Right kidney (tissue), 1 donor: ENCODE measurements around the gene GGT1.
A peak's percentile ranks its signal among the peaks of the same experiment; 100 is the strongest.
"Not testable (repeated sequence)": the region's sequence is repeated elsewhere in the genome, so short reads cannot be mapped to it uniquely, and the experiment has no call there.

Source experiments
- DNase-seq: peaks from one replicate; pipeline ENCODE4 v3.0.0-alpha.2; 2016

GGT1 gene

DNA sequence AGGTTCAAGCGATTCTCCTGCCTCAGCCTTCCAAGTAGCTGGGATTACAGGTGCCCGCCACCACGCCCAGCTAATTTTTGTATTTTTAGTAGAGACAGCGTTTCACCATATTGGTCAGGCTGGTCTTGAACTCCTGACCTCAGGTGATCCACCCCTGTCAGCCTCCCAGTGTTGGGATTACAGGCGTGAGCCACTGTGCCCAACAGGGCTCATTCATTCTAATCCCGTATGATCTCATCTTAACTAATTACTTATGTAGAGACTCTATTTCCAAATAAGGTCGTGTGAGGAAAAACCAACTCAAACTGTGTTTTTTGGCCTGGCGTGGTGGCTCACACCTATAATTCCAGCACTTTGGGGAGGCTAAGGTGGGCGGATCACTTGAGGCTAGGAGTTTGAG is 5.9 kb upstream of the GGT1 start:
- not testable (repeated sequence) for DNase-seq

- DNase-seq = no peak
Measured at GRCh38 chr22:24599514-24599913, 3.5 kb upstream of the GGT1 start.

DNA sequence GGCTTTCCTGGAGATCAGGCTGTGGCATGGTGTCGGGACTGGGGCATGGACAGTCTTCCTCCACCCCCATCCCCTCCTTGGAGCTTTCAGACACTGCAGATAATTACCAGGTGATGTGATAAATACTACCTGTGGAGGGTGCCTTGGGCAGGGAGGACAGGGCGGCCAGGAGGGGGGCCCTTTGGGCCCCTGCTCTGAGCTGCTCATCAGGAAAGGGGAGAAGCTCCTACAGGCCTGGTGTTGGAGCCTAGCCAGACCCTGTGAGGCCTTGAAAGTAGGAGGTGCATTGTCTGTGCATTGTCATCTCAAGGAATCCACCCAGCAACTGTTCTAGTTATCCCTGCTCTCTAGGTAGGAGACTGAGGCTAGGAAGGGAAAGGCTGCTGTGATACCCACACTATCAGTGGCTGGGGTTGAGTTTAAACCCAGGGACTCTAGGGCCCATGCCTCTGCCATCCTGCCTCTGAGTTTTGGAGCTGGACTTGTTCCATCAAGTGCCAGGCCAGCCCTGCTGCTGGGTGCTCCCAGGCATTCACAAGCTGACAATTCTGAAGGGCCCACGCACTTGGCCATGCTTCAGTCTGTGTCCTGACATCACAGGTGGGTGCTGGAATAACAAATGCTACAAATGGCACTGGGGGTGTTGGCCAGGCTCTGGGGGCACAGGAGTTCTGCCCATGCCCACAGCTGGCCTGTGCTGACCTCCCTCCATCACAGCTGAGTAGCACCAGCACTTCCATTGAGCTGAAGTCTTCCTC is 2.9 kb upstream of the GGT1 start:
- not testable (repeated sequence) for DNase-seq

DNA sequence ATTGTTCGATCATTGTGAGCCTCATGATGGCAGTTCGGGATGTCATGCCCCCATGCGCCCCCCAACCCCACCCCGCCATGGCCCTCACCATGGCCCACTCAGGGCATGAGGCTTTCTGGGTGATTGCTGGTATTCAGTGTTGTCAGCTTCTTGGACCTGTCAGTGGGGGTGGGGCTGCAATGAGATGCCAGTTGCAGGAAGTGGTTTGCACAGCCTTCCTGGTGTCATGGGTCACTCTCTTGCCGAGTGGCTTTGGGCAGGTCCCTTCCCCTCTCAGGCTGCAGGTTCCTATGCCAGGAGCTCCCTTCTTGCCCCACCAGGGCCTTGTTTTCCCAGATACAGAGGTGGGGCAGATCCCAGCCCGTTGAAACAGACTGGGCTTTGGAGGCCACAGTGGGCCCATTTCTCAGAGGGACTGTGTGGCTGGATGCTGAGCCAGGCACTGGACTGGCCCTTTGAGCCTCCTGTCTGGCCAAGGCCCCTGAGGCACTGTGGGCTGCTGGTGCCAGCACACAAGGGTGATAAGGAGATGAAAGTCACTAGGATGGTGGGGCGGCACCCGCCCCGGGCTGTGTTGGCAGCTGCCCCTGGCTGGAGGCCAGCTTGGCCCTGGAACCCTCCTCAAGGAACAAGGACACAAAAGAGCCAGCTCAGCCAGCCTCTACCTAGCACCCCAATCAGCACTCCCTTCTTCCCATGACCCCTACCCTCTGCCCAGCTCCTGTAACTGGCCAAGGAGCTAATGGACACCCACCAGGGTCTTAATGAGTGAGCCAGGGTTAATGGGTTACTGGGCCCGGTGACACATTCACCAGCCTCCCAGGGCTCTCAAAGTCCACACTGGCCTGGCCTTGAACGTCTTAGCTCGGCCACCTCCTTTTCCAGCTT is 1.5 kb upstream of the GGT1 start:
- no peak for DNase-seq

DNA sequence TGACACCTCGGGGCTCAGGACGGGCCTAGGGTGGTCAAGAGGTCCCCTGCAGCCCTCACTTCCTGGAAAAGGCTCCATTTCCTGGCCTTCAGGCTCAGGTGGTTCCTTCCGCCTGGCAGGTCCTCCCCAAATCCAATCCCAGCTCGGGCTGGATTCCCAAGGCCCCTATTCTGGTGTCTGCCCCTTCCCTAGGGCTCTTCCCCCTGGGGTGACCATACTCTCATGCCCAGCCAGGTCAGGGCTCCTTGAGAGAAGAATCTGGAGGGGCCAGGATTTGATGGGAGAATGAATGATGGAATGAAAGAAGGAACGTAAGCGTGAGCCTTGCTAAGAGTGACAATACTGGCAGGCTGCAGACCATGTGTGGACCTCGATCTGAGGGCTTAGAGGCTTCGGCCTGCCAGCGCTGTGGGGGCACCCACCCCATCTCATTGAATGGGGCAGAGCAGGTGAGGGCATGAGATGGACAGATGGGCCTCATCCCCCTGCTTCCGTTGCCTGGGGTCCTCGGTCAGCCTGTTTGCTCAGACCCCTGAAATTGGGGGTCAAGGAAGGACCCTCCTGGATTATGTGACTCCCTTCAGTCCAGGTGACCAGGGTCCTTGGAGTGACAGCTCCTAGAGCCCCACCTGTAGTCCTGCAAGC is 766 bp upstream of the GGT1 start:
- not testable (repeated sequence) for DNase-seq

DNA sequence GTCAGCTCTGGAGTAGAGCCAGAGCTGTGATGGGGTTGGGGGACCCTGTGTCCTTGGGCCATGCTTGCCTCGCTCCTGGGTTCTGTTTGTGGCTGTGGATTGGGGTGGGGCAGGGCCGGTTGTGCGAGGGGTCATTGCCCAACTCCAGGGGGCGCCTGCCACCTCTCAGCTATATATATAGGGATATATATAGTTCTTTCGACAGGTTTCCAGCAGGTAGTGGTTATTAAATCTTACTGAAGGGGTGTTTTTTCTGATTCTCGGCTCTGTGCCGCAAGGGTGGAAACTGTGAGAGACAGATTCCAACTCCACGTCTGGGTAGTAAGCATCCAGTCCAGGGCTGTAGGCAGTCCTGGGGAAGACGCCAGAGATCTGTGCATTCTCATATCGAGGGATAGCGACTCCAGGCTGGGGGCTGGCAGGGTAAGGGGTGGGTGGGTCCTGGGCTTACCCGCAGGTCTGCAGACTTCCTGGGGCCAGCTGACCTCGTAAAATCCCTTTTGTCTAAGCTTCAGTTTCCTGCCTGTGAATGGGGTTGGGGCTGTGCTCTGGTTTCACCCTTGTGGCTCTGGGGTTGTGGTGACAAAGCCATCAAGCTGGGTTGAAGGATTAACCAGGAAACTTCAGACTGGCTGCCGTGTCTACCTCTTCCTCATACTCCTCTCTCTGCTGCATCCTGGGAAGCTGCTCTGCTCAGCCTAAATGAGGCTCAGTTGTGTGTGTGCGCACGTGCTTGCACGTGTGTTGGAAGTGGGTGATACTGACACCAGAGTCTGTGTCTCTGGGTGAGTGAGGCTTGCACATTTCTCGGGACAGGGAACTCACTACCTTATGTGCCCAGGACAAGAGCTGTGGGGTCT is 1.0 kb downstream of the GGT1 start:
- not testable (repeated sequence) for DNase-seq

DNA sequence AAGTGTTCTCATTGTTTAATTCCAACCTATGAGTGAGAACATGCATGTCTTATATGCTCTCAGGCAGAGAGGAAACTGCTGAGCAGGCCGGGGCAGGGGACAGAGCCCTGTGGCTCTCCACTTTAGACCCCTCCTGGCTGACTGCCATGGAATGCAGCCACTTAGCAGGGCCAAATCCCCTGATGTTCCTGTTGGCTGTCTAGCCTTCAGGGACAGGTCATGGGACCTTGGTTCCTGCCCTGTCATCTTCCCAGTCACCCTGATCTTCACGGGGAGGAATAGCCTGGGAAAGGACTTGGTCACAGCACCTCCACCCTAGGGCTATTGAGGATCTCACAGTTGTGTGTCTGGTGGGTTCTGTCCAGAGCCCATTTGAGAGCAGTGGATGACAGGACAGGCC is 3.3 kb downstream of the GGT1 start:
- DNase-seq = not testable (repeated sequence)

DNA sequence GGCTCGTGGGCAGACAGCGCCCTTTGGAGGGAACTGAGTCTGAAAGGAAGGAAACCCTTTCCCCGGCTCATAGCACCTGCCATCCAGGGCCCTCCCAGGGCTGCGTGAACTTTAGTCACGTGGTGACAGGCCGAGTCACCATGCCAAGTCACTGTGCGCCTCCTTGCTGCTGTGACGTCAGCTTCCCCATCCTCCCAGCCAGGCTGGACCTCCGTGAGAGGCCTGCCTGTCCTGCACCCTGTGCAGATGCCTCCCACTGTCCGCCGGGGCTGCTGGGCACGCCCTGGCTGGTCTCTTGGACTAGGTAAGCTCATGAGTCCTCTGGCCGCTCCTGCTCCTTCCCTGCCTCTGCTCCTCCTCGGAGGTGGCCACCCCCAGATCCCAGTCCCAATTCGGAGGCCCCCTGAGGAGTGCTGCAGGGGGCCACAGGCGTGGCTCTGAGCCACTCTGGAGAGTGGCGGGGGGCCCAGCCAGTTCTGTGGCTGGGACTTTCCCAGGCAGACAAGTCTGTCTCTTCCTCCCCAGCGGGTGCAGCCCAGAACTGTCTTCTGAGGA is 4.5 kb downstream of the GGT1 start:
- not testable (repeated sequence) for DNase-seq

DNA sequence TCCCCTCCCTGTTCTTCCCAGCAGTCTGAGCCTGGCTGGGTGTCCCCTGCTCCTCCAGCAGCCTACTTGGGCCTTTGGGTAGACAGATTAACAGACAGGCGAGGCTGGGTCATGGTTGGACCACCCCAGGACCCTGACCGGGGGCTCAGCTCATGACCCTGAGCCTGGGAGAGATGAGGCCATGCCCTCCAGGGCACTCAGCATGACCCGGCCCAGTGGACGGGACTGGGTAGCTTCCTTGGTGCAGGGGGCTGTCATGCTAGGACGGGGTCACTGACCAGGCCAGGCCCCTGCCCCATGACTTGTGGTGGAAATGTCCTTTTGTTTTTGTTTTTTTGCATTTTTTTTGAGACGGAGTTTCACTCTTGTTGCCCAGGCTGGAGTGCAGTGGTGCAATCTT is 5.3 kb downstream of the GGT1 start:
- DNase-seq = not testable (repeated sequence)

DNA sequence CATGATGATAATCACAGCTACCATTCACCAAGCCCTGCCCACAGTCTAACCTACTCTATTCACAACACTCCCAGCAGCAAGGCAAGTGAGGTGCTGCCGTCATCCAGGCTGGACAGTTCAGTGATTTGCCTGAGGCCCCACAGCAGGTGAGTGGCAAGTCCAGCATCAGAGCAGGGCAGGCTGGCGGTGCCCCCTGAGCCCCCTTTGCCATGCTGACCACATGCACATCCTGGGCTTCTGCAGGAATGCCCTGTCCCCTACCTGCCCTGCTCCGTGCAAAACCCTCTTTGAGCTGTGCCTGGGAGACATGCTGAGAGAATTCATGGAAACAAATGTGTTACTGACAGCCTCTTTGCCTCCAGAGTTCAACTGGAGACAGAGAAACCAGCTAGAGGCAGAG is 6.9 kb downstream of the GGT1 start:
- DNase-seq = not testable (repeated sequence)

DNA sequence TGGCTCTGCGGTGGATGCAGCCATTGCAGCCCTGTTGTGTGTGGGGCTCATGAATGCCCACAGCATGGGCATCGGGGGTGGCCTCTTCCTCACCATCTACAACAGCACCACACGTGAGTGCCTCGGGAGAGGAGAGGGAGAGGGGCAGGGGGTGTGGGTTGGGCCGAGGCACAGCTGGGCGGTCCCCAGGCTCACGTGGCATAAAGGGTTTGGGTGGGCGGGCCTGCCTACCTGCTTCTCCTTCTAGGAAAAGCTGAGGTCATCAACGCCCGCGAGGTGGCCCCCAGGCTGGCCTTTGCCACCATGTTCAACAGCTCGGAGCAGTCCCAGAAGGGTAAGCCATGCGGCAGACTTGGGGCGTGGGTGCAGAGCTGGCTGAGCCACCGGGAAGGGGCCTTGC is 11.8 kb downstream of the GGT1 start:
- DNase-seq = not testable (repeated sequence)

DNA sequence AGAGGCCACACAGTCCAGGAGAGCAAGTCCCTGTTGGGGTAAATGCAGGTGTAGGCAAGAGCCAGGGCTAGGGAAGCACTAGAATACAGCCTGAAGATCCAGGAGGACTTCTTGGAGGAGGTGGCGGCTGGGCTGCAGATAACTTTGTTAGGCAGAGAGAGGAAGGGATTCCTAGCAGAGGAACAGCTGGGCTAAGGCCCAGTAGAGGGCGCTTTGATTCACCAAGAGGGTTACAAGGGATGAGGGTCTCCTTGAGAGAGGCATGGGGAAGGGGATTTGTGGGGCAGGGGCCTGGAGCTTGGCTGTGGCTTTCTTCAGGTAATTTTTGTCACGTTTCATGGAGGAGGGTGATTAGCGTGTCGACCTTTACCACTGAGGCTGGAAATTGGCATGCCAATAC is 18.3 kb downstream of the GGT1 start:
- DNase-seq = not testable (repeated sequence)

GRCh38 chr22:24622596-24622995 is 19.6 kb downstream of the GGT1 start:
- not testable (repeated sequence) for DNase-seq

DNA sequence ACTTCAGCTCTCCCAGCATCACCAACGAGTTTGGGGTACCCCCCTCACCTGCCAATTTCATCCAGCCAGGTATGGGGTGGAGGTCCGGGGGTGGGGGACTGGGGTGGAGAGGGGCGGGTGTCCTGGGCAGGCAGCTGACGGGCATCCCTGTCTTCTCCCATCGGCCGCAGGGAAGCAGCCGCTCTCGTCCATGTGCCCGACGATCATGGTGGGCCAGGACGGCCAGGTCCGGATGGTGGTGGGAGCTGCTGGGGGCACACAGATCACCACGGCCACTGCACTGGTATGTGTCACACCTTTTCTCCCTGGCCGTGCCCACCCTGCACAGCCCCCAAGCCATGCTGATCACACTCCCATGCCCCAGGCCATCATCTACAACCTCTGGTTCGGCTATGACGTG is 24.9 kb downstream of the GGT1 start:
- DNase-seq = not testable (repeated sequence)

- not testable (repeated sequence) for DNase-seq
Measured at GRCh38 chr22:24629069-24629468, 26.1 kb downstream of the GGT1 start.

DNA sequence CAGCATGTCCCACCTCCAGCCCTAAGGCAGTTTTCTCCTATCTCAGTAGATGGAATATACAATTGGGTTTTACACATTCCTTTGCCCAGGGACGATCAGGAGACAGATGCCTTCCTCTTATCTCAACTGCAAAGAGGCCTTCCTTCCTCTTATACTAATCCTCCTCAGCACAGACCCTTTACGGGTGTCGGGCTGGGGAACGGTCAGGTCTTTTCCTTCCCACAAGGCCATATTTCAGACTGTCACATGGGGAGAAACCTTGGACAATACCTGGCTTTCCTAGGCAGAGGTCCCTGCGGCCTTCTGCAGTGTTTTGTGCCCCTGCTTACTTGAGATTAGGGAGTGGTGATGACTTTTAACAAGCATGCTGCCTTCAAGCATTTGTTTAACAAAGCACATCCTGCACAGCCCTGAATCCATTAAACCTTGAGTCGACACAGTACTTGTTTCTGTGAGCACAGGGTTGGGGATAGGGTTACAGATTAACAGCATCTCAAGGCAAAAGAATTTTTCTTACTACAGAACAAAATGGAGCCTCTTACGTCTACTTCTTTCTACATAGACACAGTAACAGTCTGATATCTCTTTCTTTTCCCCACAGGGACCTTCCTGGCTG is 27.9 kb downstream of the GGT1 start:
- peak; percentile 29 for DNase-seq

DNA sequence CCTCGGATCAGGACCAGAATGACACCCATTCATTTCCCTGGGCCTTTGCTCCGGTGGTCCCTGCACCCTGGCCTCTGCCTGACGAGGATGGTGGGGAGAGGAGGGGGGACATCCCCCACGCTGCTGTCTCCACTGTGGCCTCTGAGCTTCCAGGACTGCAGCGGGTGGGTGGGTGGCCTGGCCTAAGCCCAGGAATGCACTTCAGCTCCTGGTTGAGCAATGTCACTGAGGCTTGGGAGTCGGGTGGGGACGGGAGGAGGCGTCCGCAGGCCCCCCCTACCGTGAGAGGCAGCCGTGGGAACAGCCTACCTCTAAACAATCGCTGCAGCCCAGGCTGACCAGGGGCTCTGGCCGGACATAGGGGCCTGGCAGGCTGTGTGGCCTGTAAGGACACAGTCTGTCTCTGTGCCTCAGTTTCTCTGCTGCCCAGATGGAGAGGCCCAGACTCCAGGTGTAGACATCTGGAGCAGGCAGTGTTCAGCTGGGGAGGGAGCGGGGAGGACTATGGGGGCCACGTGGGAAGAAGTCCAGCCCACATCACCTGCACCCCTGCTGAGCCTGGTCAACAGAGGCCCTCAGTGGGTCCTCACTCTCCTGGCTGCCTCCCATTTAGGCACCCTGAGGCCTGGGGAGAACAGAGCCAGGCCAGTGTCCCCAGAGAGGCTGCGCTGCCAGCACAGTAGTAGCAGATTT is 28.6 kb downstream of the GGT1 start:
- DNase-seq = peak; percentile 67

DNA sequence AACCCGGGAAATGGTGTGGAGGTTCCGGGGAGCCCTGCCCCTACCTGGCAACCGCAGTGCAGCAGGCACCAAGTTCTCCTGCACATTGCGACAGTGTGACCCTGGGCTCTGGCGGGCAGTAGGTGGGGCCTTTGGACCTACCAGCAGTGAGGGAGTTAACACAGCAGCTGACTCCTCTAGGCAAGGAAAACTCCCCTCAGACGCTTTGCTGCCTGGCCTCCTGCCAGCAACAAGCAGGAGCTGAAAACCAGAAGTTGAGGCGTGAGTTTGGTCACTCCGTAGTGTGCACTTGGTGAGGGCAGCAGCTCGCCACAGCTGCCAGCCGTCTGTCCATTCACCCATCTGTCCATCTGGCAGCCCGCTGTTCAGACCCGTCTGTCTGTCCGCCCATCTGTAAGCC is 29.6 kb downstream of the GGT1 start:
- DNase-seq = peak; percentile 43

DNA sequence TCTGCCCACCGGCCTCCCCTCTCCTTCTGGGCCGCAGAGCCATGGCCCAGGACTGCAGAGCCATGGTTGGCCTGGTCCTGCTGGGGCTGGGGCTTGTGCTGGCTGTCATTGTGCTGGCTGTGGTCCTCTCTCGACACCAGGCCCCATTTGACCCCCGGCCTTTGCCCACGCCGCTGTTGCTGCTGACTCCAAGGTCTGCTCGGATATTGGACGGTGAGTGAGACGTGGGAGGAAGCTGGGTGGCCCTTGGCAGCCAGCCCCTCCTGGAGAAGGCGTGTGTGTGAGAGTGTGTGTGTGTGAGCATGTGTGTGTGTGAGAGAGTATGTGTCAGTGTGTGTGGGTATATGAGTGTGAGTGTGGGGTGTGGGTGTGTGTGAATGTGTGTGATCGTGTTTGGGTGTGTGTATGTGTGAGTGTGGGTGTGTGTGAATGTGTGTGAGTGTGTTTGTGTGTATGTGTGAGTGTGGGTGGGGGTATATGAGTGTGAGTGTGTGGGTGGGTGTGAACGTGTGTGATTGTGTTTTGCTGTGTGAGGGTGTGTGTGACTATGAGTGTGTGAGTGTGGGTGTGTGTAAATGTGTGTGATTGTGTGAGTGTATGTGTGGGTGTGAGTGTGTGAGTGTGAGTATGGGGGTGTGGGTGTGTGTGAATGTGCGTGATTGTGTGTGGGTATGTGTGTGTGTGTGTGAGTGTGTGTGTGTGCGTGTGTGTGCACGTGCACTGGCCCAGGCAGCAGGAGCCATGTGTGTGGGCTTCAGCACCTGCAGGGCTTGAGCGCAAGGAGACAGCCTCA is 30.4 kb downstream of the GGT1 start:
- peak; percentile 51 for DNase-seq
